H9 (cell line): ENCODE results near the gene MBTPS2. TPM values are rescaled to one million over a fixed set of nuclear protein-coding genes. Genes with fewer than 3 reads are reported as not detected.

ENCODE experiments used
- DNase-seq: peaks from one replicate; pipeline ENCODE4 v3.0.0-alpha.2; 2017
- H2AFZ ChIP-seq: one replicate; pipeline ENCODE4 v1.6.1; 2013; ENCODE audit warnings: mild to moderate bottlenecking, low read length, control low read depth, moderate library complexity
- H2AK5ac ChIP-seq: 2 replicates; pipeline ENCODE4 v1.6.1; 2013; ENCODE audit warnings: low read length, control low read depth, mixed read lengths; ENCODE audit not compliant: insufficient read length
- H2BK120ac ChIP-seq: one replicate; pipeline ENCODE4 v1.6.1; 2013; ENCODE audit warnings: low read depth, mild to moderate bottlenecking, low read length, control low read depth, inconsistent platforms; ENCODE audit not compliant: poor library complexity, severe bottlenecking
- H2BK12ac ChIP-seq: 2 replicates; pipeline ENCODE4 v1.6.1; 2013; ENCODE audit warnings: low read length, control low read depth, mixed read lengths, low read depth; ENCODE audit not compliant: insufficient read length
- H2BK15ac ChIP-seq: 2 replicates; pipeline ENCODE4 v1.6.1; 2013; ENCODE audit warnings: low read depth, low read length, control low read depth
- H2BK20ac ChIP-seq: one replicate; pipeline ENCODE4 v1.6.1; 2013; ENCODE audit warnings: low read depth, mild to moderate bottlenecking, low read length, control low read depth, inconsistent platforms; ENCODE audit not compliant: poor library complexity, severe bottlenecking
- H2BK5ac ChIP-seq: 2 replicates; pipeline ENCODE4 v1.6.1; 2013; ENCODE audit warnings: low read length, control low read depth, mixed read lengths; ENCODE audit not compliant: insufficient read length
- H3K14ac ChIP-seq: 2 replicates; pipeline ENCODE4 v1.6.1; 2013; ENCODE audit warnings: low read length, control low read depth; ENCODE audit not compliant: insufficient read depth
- H3K18ac ChIP-seq: 2 replicates; pipeline ENCODE4 v1.6.1; 2013; ENCODE audit warnings: low read depth, mild to moderate bottlenecking, mixed read lengths, low read length, control low read depth; ENCODE audit not compliant: insufficient read length
- H3K23ac ChIP-seq: 2 replicates; pipeline ENCODE4 v1.6.1; 2013; ENCODE audit warnings: low read length, control low read depth, mixed read lengths, low read depth; ENCODE audit not compliant: insufficient read length
- H3K23me2 ChIP-seq: 2 replicates; pipeline ENCODE4 v1.6.1; 2013; ENCODE audit warnings: low read depth, mild to moderate bottlenecking, mixed read lengths, low read length, control low read depth; ENCODE audit not compliant: insufficient read length, poor library complexity, severe bottlenecking
- H3K27ac ChIP-seq: 2 replicates; pipeline ENCODE4 v1.5.1; 2013; ENCODE audit warnings: low read length, control low read depth, mixed read lengths, low read depth; ENCODE audit not compliant: insufficient read length
- H3K27me3 ChIP-seq: 2 replicates; pipeline ENCODE4 v1.6.1; 2013; ENCODE audit warnings: low read length, control low read depth, inconsistent platforms; ENCODE audit not compliant: insufficient read depth
- H3K4ac ChIP-seq: 2 replicates; pipeline ENCODE4 v1.6.1; 2013; ENCODE audit warnings: low read depth, mild to moderate bottlenecking, control low read depth, inconsistent platforms, low read length, moderate library complexity
- H3K4me1 ChIP-seq: 2 replicates; pipeline ENCODE4 v1.6.1; 2013; ENCODE audit warnings: low read length, control low read depth, inconsistent platforms; ENCODE audit not compliant: insufficient read depth
- H3K4me2 ChIP-seq: 2 replicates; pipeline ENCODE4 v1.6.1; 2013; ENCODE audit warnings: low read length, control low read depth, mixed read lengths; ENCODE audit not compliant: insufficient read length, insufficient read depth
- H3K56ac ChIP-seq: 2 replicates; pipeline ENCODE4 v1.6.1; 2013; ENCODE audit warnings: low read depth, mild to moderate bottlenecking, mixed read lengths, low read length, control low read depth; ENCODE audit not compliant: insufficient read length
- H3K79me1 ChIP-seq: 2 replicates; pipeline ENCODE4 v1.6.1; 2013; ENCODE audit warnings: low read depth, mild to moderate bottlenecking, moderate library complexity, low read length, control low read depth, inconsistent platforms; ENCODE audit not compliant: insufficient read depth, poor library complexity, severe bottlenecking
- H3K79me2 ChIP-seq: 2 replicates; pipeline ENCODE4 v1.6.1; 2013; ENCODE audit warnings: low read length, control low read depth, inconsistent platforms; ENCODE audit not compliant: insufficient read depth
- H3K9ac ChIP-seq: 2 replicates; pipeline ENCODE4 v1.6.1; 2013; ENCODE audit warnings: low read length, control low read depth, mixed read lengths; ENCODE audit not compliant: insufficient read length; ENCODE audit errors: extremely low read depth
- H3K9me3 ChIP-seq: one replicate; pipeline ENCODE4 v1.6.1; 2013; ENCODE audit warnings: low read depth, low read length, inconsistent platforms; ENCODE audit not compliant: control insufficient read depth
- H3T11ph ChIP-seq: one replicate; pipeline ENCODE4 v1.6.1; 2013; ENCODE audit warnings: mild to moderate bottlenecking, low read length, control low read depth, inconsistent platforms
- H4K20me1 ChIP-seq: one replicate; pipeline ENCODE4 v1.6.1; 2013; ENCODE audit not compliant: control insufficient read depth, insufficient read length, insufficient read depth
- H4K5ac ChIP-seq: 2 replicates; pipeline ENCODE4 v1.6.1; 2013; ENCODE audit warnings: low read depth, mild to moderate bottlenecking, mixed read lengths, low read length, control low read depth; ENCODE audit not compliant: insufficient read length
- H4K8ac ChIP-seq: replicated peaks from 2 replicates; pipeline ENCODE4 v1.6.1; 2013; ENCODE audit warnings: low read length, control low read depth, mixed read lengths, low read depth; ENCODE audit not compliant: insufficient read length
- H4K91ac ChIP-seq: 2 replicates; pipeline ENCODE4 v1.6.1; 2013; ENCODE audit warnings: low read depth, mild to moderate bottlenecking, moderate library complexity, mixed read lengths, low read length, control low read depth; ENCODE audit not compliant: insufficient read length
- H3K27ac Mint-ChIP-seq, 3 experiments: 2 replicates in 2 of 3; 3 replicates in 1 of 3; pipeline ENCODE4 v1.8.0; 2020 to 2021; ENCODE audit warnings: mixed read lengths in 3 of 3, mild to moderate bottlenecking in 1 of 3, moderate library complexity in 1 of 3
- H3K27me3 Mint-ChIP-seq: 2 replicates; pipeline ENCODE4 v1.8.0; 2021; ENCODE audit warnings: low read depth, mild to moderate bottlenecking, moderate library complexity, mixed read lengths
- H3K36me3 Mint-ChIP-seq, 3 experiments: 2 replicates in 2 of 3; 3 replicates in 1 of 3; pipeline ENCODE4 v1.8.0; 2020 to 2021; ENCODE audit warnings: low read depth in 3 of 3, mixed read lengths in 3 of 3; ENCODE audit not compliant: insufficient read depth in 1 of 3
- H3K4me1 Mint-ChIP-seq, 2 experiments: 2 replicates each; pipeline ENCODE4 v1.8.0; 2020; ENCODE audit warnings: mixed read lengths in 2 of 2
- H3K4me3 Mint-ChIP-seq, 2 experiments: 2 replicates in 1 of 2; 3 replicates in 1 of 2; pipeline ENCODE4 v1.8.0; 2020 to 2021; ENCODE audit warnings: mild to moderate bottlenecking in 2 of 2, mixed read lengths in 2 of 2, moderate library complexity in 1 of 2
- H3K9me3 Mint-ChIP-seq, 2 experiments: 2 replicates in 1 of 2; 3 replicates in 1 of 2; pipeline ENCODE4 v1.8.0; 2020; ENCODE audit warnings: mild to moderate bottlenecking in 2 of 2, mixed read lengths in 2 of 2, moderate library complexity in 1 of 2
- WGBS: extraction: QIAGEN DNeasy Blood & Tissue Kit; methylation state at CpG from one replicate; pipeline ENCODE4 v1.1.7; 2013; ENCODE audit warnings: missing lambda C conversion rate, low lambda C conversion rate, mixed read lengths; ENCODE audit not compliant: insufficient read length; ENCODE audit errors: extremely low coverage; 5-methylcytosine and 5-hydroxymethylcytosine counted together
- total RNA-seq: library from RNA; stranded (reverse); gene quantifications from 2 replicates; pipeline ENCODE4 v1.2.1, GENCODE V29; 2021
- TF ChIP-seq, protein P1 (sequence below): fragments of 200-600 bp; sonication (generic); conservative IDR thresholded peaks from 3 replicates; pipeline ENCODE4 v1.8.0; 2021; ENCODE audit warnings: antibody characterized with exemption, mild to moderate bottlenecking

MBTPS2 gene
- total RNA-seq, 1 experiment from 2014 or later: 6.8 TPM

DNA sequence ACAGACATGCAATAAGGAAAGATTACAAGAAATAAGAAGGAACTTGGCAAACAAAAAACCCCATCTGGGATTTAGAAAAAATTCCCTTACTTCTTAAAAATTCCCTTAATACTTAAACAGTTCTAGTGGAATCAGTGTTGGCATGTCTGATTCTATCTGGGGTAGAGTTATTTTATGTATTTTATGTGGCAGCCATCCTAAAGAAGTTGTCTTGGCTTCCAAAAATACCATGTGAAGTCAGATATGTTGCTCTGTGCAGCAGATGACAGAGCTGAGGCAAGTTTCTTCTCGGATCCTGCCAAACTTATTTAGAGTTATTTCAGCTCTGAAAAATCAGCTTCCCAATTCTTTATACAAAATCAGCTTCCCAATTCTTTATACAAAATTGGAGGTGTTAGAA, 31.1 kb downstream of the MBTPS2 start:
- peaks cover 0 to 7% of the 10 kb centered on the region in 2 experiments; a peak in 2 of 5 replicates for H3K9me3 Mint-ChIP-seq
- TF ChIP-seq, protein P1, sequence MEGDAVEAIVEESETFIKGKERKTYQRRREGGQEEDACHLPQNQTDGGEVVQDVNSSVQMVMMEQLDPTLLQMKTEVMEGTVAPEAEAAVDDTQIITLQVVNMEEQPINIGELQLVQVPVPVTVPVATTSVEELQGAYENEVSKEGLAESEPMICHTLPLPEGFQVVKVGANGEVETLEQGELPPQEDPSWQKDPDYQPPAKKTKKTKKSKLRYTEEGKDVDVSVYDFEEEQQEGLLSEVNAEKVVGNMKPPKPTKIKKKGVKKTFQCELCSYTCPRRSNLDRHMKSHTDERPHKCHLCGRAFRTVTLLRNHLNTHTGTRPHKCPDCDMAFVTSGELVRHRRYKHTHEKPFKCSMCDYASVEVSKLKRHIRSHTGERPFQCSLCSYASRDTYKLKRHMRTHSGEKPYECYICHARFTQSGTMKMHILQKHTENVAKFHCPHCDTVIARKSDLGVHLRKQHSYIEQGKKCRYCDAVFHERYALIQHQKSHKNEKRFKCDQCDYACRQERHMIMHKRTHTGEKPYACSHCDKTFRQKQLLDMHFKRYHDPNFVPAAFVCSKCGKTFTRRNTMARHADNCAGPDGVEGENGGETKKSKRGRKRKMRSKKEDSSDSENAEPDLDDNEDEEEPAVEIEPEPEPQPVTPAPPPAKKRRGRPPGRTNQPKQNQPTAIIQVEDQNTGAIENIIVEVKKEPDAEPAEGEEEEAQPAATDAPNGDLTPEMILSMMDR: no peak
- Histone ChIP-seq H4K91ac (no peak overlapping the region), H3K27me3 (no peaks in the 10 kb centered on the region), H3K4me2 (no peak overlapping the region), H3K79me2 (no peaks in the 10 kb centered on the region), H3K27ac (no peak overlapping the region), H3K79me1 (no peaks in the 10 kb centered on the region), H3K23me2 (no peaks in the 10 kb centered on the region), H3K23ac (no peak overlapping the region), H2BK20ac (no peak overlapping the region), H2BK120ac (no peak overlapping the region), H2BK5ac (no peak overlapping the region), H3K9ac (no peak overlapping the region), H2BK15ac (no peak overlapping the region), H3K9me3 (no peaks in the 10 kb centered on the region), H3K56ac (no peak overlapping the region), H2AK5ac (no peak overlapping the region), H3K18ac (no peak overlapping the region), H3K4ac (no peak overlapping the region), H2AFZ (no peak overlapping the region), H3K4me1 (no peaks in the 10 kb centered on the region), H4K20me1 (no peaks in the 10 kb centered on the region), H4K8ac (no peak overlapping the region), H4K5ac (no peak overlapping the region), H2BK12ac (no peak overlapping the region), H3K14ac (no peak overlapping the region), H3T11ph (no peak overlapping the region)
- DNase-seq: no peak
- no peaks in the 10 kb centered on the region for H3K4me1 Mint-ChIP-seq
- H3K27ac Mint-ChIP-seq: no peak overlapping the region
- no peaks in the 10 kb centered on the region for H3K27me3 Mint-ChIP-seq
- H3K36me3 Mint-ChIP-seq: no peaks in the 10 kb centered on the region
- WGBS: no CpG with 5 or more reads among the region's 1 CpG
- H3K4me3 Mint-ChIP-seq: no peak overlapping the region
